COR-L47 (cell line): Measurements from ENCODE around the gene CHERP.

Experiments
- DNase-seq: peaks from one replicate; lab custom pipeline; 2025; lab: John Stamatoyannopoulos, UW

The CHERP gene, protein sequence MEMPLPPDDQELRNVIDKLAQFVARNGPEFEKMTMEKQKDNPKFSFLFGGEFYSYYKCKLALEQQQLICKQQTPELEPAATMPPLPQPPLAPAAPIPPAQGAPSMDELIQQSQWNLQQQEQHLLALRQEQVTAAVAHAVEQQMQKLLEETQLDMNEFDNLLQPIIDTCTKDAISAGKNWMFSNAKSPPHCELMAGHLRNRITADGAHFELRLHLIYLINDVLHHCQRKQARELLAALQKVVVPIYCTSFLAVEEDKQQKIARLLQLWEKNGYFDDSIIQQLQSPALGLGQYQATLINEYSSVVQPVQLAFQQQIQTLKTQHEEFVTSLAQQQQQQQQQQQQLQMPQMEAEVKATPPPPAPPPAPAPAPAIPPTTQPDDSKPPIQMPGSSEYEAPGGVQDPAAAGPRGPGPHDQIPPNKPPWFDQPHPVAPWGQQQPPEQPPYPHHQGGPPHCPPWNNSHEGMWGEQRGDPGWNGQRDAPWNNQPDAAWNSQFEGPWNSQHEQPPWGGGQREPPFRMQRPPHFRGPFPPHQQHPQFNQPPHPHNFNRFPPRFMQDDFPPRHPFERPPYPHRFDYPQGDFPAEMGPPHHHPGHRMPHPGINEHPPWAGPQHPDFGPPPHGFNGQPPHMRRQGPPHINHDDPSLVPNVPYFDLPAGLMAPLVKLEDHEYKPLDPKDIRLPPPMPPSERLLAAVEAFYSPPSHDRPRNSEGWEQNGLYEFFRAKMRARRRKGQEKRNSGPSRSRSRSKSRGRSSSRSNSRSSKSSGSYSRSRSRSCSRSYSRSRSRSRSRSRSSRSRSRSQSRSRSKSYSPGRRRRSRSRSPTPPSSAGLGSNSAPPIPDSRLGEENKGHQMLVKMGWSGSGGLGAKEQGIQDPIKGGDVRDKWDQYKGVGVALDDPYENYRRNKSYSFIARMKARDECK

GRCh38 chr19:16542045-16542909 is at the start of gene CHERP:
TSS of gene CHERP (minus strand) at chr19:16542437. CDS start at chr19:16542378, 59 bp downstream.
- peak; percentile 90 for DNase-seq

DNA sequence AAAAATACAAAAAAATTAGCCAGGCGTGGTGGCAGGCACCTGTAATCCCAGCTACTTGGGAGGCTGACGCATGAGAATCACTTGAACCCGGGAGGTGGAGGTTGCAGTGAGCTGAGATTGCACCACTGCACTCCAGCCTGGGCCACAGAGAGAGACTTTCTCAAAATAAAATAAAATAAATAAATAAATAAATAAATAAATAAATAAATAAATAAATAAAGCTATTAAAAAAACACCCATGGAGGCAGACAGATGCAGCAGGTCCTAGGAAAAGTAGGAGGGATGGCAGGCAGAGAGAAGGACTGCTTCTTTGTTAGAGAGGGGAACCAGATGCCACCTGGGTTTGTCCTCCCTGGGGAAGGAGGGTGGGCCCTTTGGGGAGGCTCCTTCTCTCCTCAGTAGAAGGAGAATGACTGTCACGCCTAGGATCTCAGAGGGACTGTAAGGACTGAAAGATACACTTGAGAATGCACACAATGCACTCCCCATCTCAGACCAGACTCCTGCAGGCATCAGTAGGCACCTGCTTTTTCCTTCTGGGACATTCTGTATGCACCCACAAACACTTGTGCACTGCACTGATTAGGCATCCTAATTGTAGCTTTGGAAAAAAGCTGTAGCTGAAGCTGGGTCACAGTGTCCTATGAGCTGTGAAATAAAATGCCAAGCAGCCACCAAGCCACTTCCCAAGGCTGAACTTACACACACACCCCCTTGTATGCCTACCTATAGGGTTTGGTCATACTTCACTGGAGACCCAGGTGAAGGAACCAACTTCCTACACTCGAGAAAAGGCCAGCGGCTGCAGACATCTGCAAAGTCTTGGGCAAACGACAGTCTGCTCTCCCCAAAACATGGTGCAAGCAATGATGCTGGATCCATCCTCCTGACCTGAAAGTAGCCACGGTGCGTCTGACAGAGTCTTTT is 48.9 kb upstream of the CHERP start:
- no peak for DNase-seq

GRCh38 chr19:16589917-16590316 is 47.7 kb upstream of the CHERP start:
- peak; percentile 33 for DNase-seq

DNA sequence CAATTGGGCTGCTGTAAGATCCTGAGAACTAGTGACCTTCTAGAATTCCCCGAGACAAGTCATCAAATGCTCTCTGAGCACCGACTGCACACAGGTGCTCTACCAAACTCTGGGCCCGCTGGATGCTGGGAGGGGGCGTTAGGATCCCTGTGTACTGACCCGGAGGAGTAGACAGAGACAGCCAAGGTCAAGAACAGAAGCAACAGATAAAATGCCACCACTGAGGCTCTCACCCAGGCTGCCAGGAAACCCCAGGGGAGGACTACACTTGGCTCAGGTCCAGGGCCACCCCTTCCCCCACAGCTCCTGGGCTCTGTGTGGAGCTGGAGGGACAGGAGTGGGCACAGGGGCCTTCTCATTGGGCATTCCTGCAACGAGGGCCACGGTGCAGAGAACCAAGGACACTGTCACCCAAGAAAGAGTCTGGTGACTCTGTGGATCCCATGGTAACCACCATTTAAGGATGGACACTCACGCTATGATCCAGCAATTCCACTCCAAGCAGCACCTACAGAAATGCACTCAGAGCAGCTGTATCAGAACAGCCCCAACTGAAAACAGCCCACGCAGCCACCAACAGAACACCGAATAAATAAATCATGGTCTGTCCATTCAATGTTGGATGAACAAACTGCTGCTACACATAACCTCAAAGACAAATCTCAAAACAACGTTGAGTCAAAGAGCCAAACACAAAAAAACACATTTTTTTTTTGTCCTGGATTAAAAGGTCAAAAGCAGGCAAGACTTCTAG is 46.8 kb upstream of the CHERP start:
- no peak for DNase-seq

- no peak for DNase-seq
These were observed 45.9 kb upstream of the CHERP start for GRCh38 chr19:16587833-16588823.

DNA sequence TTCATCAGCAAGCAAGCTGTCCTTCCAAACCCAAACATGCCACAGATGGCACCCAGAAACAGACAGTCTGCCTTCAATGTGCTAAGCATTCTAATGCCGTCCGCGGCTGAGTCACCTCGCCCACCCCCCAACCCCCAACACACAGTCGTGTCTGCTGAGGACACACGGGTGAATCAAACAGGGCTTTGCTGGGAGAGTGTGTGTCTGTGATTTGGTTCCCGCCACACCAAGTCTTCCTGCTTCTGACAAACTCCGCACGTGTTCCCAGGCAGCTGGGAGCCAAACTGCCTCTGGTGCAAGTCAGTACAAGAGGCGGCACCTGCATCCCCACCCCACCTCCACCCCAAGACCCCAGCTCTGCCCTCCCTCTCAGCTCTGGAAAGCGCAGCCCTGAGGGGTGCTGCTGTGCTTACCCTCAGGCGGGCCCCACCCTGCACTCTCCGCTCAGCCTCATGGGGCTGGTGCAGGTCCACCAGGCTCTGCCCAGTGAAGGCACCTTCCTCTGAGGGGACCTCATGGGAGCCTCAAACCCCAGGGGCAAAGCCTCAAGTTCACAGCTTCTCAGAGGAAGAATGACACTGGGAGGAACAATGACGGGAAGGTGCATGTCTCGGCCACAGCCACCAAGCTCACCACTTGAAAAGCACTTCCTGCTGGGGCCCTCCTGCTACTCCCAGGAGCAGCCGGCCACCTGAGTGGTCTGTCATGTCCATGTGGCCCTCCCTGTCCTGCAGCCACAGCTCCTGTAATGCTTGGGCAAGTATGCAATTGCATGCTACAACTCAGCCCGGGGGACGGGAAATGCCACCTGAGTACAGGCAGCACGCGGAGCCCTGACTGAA is 45.0 kb upstream of the CHERP start:
- DNase-seq: no peak

DNA sequence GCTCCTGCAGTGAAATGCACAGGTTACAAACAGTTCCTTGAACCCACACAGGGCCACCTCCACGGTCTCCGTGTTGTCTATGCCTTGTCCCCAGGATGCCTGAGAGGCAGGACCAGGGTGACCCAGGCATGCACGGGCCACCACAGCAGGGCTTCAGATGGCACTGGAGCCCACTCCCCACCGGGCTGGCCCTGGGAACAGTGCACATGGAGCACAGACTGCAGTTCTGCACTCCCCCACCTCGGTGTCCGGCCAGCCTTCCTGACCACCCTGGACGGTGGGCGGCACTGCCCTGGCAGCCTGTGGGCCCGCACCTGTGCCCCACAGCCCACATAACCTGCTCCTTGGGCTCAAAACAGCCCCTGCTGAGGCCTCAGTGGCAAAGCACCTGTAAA is 44.2 kb upstream of the CHERP start:
- DNase-seq: no peak

- no peak for DNase-seq
These were observed 43.7 kb upstream of the CHERP start for GRCh38 chr19:16585808-16586476.

- DNase-seq: no peak
These were observed 43.0 kb upstream of the CHERP start for GRCh38 chr19:16585094-16585801.

DNA sequence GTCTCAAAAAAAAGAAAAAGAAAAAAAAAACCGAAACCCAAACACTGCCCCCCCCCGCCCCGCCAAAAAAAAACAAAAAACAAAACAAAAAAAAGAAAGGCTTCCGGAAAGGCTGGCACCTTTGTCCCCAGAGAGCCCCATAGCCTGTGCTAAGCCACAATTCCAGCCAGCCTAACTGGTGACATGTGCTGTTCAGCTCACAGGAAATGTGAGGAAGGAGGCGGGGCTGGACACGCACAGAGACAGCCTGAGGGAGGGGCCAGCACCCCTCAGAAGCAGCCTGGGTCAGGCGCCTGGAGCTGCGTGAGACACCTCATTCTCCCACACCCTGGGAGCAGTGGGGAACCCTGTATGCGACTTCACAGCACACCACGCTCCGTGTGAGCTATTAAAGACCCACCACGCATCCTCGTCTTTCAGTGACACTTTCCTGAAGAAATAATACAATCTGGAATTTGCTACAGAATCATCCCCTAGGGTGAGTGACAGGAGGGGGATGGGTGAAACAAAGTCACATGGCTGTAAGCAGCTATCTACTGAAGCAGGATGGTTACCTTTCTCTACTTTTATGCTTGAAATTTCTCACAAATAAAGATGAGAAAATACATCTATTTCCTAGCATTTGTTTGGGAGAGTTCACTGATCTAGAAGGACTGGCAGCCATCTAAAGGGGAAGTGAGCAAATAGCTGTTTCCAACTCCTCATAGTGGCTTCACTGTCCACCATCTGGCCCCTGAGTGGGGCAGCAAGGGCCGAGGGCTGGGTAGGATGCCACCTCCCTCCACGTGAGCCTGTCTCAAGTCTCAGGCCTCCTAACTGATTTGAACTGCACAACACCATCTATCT is 42.2 kb upstream of the CHERP start:
- peak; percentile 48 for DNase-seq

GRCh38 chr19:16582486-16583261 is 40.4 kb upstream of the CHERP start:
- no peak for DNase-seq

DNA sequence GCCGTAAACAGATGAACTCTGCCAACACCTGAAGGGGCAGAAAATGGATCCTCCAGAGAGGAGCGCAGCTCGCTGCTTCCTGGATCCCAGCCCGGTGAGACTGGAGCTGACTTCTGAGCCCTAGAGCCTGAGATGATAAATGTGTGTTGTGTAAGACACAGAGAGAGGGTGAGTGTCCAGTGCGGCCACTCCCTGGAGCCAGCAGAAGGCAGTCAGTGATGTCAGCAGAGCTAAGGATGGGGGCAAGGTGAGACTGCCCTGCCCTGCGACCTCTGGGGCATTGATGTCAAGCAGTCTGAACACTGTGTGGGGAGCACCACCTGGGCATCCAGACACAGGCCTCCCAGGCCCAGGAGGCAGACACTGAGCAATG is 39.7 kb upstream of the CHERP start:
- no peak for DNase-seq

DNA sequence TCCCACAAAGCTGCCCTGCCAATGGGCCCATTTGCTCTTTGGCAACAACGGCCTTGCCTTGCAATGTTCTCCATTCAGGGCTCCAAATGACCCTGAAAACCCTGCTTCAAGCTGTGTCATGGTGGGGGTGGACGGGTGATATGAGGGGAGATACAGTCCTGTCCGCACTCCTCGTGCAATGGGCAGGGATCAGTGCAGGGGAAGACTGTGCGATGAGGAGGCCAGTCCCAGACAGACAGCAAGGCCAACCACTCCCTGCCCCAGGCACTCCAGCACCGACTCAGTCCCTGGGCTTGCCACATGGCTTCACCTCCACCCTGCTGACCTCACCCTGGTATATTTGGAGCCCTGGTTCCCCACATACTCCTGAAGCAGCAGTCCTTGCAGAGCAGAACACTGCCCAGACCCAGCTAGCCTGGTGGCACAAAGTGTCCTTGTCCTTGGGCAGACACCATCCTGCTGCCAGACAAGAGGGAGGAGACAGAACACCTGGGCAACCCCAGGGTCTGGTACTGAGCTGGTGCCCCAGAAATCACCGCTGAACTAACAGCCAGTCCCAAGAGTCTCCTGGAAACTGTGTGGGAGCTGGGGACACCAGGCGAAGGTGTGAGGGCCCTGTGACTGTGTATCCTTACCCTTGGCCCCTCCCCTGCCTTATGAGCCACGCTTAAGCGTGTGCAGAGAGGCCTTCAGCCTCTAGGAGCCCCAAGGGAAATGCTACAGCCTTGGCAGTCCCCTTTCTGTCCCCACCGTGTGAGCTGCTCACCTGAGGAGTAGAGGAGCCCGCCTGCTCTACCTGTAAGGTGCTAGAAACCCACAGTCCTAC is 39.1 kb upstream of the CHERP start:
- DNase-seq: no peak

- no peak for DNase-seq
These were observed 37.1 kb upstream of the CHERP start for GRCh38 chr19:16579381-16579780.
